Measurements from ENCODE around the gene GRM8. TPM values are rescaled to one million over a fixed set of nuclear protein-coding genes. Genes with fewer than 3 reads are reported as not detected.
A peak's percentile ranks its signal among the peaks of the same experiment; 100 is the strongest.

The GRM8 gene
- total RNA-seq: not detected in 2 replicates

DNA sequence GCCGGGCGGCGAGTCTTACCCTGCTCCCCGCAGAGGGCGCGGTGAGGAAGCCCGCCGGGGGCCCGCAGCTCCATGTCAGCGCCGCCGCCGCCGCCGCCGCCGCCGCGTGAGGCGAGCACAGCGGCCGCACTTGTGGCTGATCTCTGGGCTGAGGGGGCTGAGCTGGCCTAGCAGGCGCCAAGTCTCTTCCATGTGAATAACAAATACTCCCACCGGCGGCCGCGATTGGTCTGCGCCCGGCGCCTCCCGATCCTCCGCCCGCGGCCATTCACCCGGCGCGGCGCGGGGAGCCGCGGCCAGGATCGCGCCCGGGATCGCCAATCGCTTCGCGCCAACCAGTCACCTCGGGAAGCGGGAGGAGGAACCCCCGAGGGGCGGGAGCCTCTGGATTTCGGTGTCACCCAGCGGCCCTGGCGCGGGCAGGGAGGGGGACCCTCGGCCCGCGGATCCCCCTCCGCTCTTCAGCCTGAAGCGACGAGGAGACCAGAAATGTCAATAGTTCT lies at the start of gene GRM8:
TSS of gene GRM8 (minus strand) at position 164 of the 503 bp plus-strand sequence.
- peaks cover 7% of the 10 kb centered on the region for H3K4me1 Mint-ChIP-seq
- H3K27me3 Mint-ChIP-seq: peaks cover 75% of the 10 kb centered on the region
- no peaks in the 10 kb centered on the region for H3K9me3 Mint-ChIP-seq
- H3K27ac Mint-ChIP-seq: no peak within 1 kb of the TSS
- DNase-seq: peak; percentile 69
- no peaks in the 10 kb centered on the region for H3K36me3 Mint-ChIP-seq (ENCODE audit: low read depth)
- H3K4me3 Mint-ChIP-seq: peak within 1 kb of the TSS; percentile 87
- intact Hi-C loops (cut with micrococcal nuclease): loop anchor here (5.0 kb wide), 4 partner anchors 94 to 396 kb away; partner anchors contain the start of gene ZNF800

DNA sequence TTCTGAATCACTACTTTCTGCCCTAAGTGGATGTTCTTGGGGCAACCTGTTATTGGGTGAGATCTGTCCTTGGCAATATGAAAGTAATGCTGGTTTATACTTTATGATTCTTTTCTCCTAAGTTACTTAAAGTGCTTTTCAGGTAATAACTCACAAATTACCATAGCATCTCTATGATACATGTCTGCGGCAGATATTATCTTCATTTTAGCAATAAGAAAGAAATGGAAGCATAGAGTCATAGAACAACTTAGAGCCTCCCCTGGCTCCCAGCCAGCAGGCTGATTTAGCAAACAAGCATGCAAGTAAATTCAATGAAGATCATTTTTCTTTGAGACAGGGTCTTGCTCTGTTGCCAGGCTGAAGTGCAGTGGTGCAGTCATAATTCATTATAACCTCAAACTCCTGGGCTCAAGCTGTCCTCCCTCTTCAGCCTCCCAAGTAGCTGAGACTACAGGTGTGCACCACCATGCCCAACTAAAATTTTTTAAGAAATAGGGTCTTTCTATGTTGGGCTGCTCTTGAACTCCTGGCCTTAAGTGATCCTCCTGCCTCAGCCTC lies 38.1 kb upstream of the GRM8 start:
- Mint-ChIP-seq H3K4me3 (no peak overlapping the region), H3K9me3 (no peaks in the 10 kb centered on the region), H3K36me3 (ENCODE audit: low read depth) (no peaks in the 10 kb centered on the region), H3K4me1 (no peaks in the 10 kb centered on the region), H3K27ac (no peak overlapping the region), H3K27me3 (peaks cover 15% of the 10 kb centered on the region)
- intact Hi-C loops (cut with micrococcal nuclease): no loop called here
- no peak for DNase-seq

DNA sequence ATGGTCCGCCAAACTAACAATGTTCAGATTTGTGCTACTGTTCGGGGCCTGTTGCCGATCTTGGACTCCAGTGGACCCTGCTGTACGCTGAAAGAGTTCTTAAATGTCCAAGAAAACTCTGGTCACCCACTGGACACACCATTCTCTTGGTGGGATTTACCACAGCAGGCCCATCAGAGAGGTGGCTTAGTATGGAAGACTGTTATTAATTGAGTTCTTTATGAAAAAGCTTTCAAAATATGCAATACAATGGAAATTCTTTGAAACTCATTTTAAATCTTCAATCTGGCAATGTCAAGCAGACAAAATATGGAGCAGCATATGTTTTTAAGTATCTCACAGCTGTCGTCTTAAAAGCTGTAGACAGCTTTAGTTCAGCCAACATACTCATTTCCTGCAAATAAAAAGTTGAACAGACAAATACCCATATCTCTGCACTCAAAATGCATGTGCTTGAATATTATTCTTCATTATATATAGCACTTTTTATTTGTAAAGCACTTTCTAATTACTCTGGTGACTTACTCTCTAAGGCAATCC lies 37.4 kb upstream of the GRM8 start:
- Mint-ChIP-seq H3K27ac (no peak overlapping the region), H3K36me3 (ENCODE audit: low read depth) (no peaks in the 10 kb centered on the region), H3K4me3 (no peak overlapping the region), H3K4me1 (no peaks in the 10 kb centered on the region), H3K27me3 (peaks cover 15% of the 10 kb centered on the region), H3K9me3 (no peaks in the 10 kb centered on the region)
- no peak for DNase-seq
- intact Hi-C loops (cut with micrococcal nuclease): no loop called here

DNA sequence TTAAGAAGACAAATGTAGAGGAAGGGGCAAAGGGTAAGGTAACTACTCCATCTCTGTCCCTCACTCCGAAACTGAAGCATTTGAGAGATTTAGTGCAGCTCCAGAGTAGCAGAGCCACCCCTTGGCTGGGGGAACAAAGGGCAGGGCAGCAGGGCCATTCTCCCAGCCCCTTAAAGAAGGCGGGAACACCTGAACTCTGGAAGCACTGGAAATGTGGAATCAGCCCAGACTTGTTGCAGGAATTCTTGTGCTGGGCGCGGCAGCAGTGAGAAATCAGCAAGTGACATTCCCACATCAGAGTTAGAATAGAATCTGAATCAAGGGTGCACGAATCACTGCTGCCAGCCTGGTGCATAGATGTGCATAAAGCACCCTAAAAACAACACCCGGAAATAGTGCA lies 34.4 kb upstream of the GRM8 start:
- Mint-ChIP-seq H3K4me3 (no peak overlapping the region), H3K4me1 (no peaks in the 10 kb centered on the region)
- intact Hi-C loops (cut with micrococcal nuclease): no loop called here

DNA sequence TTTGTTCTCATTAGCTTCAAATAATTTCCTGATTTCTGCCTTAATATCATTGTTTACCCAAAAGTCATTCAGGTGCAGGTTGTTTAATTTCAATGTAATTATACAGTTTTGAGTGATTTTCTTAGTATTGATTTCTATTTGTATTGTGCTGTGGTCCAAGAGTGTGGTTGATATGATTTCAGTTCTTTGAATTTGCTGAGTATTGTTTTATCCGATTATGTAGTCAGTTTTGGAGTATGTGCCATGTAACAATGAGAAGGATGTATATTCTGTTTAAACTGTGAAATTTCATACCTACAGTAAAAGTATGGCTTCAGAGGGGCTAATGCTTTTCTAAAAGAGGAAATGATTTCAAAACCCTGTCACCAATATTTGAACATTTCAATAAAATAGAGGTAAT lies 17.4 kb upstream of the GRM8 start:
- Mint-ChIP-seq H3K4me3 (no peak overlapping the region), H3K4me1 (no peaks in the 10 kb centered on the region), H3K27me3 (peaks cover 32% of the 10 kb centered on the region), H3K9me3 (no peaks in the 10 kb centered on the region), H3K27ac (no peak overlapping the region), H3K36me3 (ENCODE audit: low read depth) (no peaks in the 10 kb centered on the region)
- intact Hi-C loops (cut with micrococcal nuclease): no loop called here
- no peak for DNase-seq

More for the DNA sequence above, 34.4 kb upstream of the GRM8 start:
- DNase-seq: no peak
- peaks cover 12% of the 10 kb centered on the region for H3K27me3 Mint-ChIP-seq
- H3K27ac Mint-ChIP-seq: no peak overlapping the region
- H3K9me3 Mint-ChIP-seq: no peaks in the 10 kb centered on the region
- no peaks in the 10 kb centered on the region for H3K36me3 Mint-ChIP-seq (ENCODE audit: low read depth)

DNA sequence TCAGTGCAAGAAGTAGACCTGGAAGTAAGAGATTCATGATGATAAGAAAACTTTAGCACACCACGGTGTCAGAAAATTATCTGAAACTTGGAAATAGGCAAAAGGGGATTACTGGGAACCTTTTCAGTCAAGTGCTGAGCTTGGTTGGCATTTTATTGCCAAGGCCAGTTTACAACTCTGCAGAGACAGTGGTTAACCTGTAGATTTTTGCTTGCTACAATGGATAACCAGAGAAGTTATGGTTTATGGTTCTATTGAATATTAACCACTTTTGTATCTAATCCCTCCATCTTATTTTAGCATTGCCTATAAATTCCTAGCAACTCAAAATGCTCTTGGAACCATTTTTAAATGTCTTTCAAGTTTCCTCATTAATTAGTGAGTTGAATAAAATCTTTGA lies 13.3 kb upstream of the GRM8 start:
- intact Hi-C loops (cut with micrococcal nuclease): no loop called here
- Mint-ChIP-seq H3K27me3 (peaks cover 43% of the 10 kb centered on the region), H3K36me3 (ENCODE audit: low read depth) (no peaks in the 10 kb centered on the region)

DNA sequence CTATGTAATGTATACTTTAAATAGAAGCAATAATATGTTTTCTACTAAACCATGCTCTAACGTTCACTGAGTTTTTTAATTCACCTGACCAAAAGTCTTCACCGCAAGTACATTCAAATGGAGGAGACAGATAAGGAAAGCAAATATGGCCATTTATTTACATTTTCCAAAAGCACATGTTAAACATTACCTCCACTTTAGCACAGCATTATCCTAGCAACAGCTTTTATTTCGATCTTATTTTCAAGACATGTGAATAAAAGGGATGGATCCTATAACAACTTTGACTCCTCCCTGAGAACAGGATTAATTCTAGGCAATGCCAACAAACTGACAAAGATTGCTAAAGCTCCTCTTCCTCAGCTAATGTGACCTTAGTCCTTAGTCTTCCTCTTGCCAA lies 11.5 kb upstream of the GRM8 start:
- intact Hi-C loops (cut with micrococcal nuclease): no loop called here
- Mint-ChIP-seq H3K9me3 (peaks cover 6% of the 10 kb centered on the region), H3K27ac (no peak overlapping the region), H3K27me3 (peaks cover 41% of the 10 kb centered on the region), H3K36me3 (ENCODE audit: low read depth) (no peaks in the 10 kb centered on the region), H3K4me3 (no peak overlapping the region), H3K4me1 (no peaks in the 10 kb centered on the region)
- DNase-seq: no peak

More for the DNA sequence above, 13.3 kb upstream of the GRM8 start:
- DNase-seq: no peak
- Mint-ChIP-seq H3K4me3 (no peak overlapping the region), H3K27ac (no peak overlapping the region), H3K4me1 (no peaks in the 10 kb centered on the region), H3K9me3 (no peaks in the 10 kb centered on the region)

DNA sequence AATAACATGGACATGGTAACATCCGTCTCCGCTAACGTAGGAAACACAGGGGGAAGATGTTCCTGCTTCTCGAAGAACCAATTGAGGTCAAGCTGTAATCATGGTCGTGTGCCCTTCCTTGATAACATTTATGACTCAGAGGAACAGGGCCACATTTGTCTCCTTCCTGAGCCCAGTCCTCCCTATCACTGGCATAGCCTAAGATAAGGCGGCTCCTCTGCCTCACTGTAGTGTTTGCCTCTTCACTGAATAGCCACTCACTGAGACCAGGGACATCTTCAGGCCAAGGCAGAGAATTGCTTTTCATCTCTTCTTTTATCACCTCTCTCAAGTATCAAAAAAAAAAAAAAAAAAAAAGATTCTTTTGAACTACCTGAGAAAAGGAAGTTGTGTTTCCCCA lies 5.4 kb upstream of the GRM8 start:
- H3K27ac Mint-ChIP-seq: no peak overlapping the region
- H3K4me3 Mint-ChIP-seq: no peak overlapping the region
- H3K36me3 Mint-ChIP-seq (ENCODE audit: low read depth): no peaks in the 10 kb centered on the region
- peaks cover 60% of the 10 kb centered on the region for H3K27me3 Mint-ChIP-seq
- H3K9me3 Mint-ChIP-seq: peaks cover 9% of the 10 kb centered on the region
- peaks cover 1% of the 10 kb centered on the region for H3K4me1 Mint-ChIP-seq
- DNase-seq: no peak
- intact Hi-C loops (cut with micrococcal nuclease): no loop called here

DNA sequence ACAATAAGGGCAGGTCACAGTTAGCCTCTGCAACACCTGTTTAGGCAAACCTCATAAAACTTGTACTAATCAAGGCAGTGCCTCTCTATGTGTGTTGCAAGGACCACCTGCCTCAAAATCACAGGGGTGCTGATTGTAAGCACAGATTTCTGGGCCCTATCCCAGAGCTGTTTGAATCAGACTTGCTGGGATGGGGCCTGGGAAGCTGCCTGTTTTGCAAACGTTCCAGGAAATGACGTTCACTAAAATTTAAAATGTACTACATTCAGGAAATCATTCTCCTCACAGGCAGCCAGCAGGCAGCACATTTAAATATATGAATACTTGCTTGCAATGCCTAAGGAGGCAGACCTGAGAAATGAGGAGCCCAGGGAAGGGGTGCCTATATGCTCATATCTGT lies 4.3 kb upstream of the GRM8 start:
- peaks cover 9% of the 10 kb centered on the region for H3K9me3 Mint-ChIP-seq
- no peak overlapping the region for H3K27ac Mint-ChIP-seq
- peaks cover 61% of the 10 kb centered on the region for H3K27me3 Mint-ChIP-seq
- H3K4me3 Mint-ChIP-seq: no peak overlapping the region
- intact Hi-C loops (cut with micrococcal nuclease): no loop called here
- no peaks in the 10 kb centered on the region for H3K36me3 Mint-ChIP-seq (ENCODE audit: low read depth)
- peak; percentile 33 for DNase-seq
- H3K4me1 Mint-ChIP-seq: peaks cover 6% of the 10 kb centered on the region

DNA sequence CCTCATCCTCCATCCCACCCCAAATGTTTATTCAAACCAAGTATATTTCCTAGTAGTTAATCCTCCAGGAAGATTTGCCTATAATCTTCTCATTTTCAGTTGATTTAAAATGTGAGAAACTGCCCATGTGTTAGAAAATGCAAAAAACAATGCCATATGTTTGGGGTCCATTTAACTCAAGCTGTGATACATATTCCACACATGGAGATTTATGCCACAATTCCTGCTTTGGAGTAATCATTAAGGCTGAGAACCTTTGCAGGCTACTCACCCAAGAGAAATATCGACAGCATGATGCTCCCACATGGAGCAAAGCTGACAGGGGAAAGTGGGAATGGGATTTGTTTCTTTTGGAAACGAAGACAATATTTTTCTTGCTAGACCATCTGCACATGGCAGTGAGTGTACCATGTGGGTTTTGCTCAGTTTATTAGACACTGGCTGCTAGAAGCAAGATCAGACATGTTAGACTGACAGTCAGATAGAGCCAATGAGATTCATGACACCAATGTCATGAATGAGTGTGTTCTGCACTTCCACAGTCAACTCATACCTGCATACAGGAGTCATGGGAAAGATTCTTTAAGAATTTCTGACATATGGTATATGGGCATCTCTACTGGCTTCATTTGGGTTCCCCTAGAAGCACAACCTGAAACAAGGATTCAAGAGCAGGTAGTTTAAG lies 3.4 kb upstream of the GRM8 start:
- no peak overlapping the region for H3K27ac Mint-ChIP-seq
- intact Hi-C loops (cut with micrococcal nuclease): no loop called here
- peaks cover 7% of the 10 kb centered on the region for H3K4me1 Mint-ChIP-seq
- H3K27me3 Mint-ChIP-seq: peaks cover 64% of the 10 kb centered on the region
- DNase-seq: no peak
- no peak overlapping the region for H3K4me3 Mint-ChIP-seq
- H3K9me3 Mint-ChIP-seq: peaks cover 9% of the 10 kb centered on the region
- H3K36me3 Mint-ChIP-seq (ENCODE audit: low read depth): no peaks in the 10 kb centered on the region

DNA sequence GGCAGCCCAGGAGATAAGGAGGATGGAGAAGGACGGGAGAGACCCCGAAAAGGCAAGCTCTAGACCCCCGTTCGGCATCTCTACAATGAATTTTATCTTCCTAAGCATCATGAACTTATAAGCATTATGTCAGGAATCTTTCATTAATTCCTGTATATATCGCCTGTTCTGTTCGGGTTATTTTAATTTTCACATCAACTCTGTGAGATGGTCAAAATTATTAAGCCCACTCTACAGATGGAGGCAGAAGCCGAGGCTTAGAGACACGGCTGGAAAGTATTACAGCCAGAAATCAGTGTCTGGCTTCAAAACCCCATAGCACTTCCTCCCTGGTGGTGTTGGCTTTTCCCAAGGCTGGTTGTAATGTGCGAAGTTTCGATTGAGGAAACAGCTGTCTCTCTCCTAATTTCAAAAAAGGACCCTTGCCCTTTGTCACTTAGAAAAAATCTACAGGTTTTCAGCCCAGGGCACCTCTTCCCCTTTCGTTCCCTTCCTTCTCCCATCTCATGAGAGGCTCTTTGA lies 1.5 kb upstream of the GRM8 start:
- H3K9me3 Mint-ChIP-seq: peaks cover 4% of the 10 kb centered on the region
- H3K4me1 Mint-ChIP-seq: peaks cover 7% of the 10 kb centered on the region
- no peak for DNase-seq
- intact Hi-C loops (cut with micrococcal nuclease): loop anchor here (2.0 to 5.0 kb wide), 5 partner anchors 93 to 451 kb away; partner anchors contain the start of gene ZNF800
- H3K4me3 Mint-ChIP-seq: peak overlapping the region; percentile 87
- H3K27ac Mint-ChIP-seq: no peak overlapping the region
- H3K27me3 Mint-ChIP-seq: peaks cover 74% of the 10 kb centered on the region
- no peaks in the 10 kb centered on the region for H3K36me3 Mint-ChIP-seq (ENCODE audit: low read depth)

DNA sequence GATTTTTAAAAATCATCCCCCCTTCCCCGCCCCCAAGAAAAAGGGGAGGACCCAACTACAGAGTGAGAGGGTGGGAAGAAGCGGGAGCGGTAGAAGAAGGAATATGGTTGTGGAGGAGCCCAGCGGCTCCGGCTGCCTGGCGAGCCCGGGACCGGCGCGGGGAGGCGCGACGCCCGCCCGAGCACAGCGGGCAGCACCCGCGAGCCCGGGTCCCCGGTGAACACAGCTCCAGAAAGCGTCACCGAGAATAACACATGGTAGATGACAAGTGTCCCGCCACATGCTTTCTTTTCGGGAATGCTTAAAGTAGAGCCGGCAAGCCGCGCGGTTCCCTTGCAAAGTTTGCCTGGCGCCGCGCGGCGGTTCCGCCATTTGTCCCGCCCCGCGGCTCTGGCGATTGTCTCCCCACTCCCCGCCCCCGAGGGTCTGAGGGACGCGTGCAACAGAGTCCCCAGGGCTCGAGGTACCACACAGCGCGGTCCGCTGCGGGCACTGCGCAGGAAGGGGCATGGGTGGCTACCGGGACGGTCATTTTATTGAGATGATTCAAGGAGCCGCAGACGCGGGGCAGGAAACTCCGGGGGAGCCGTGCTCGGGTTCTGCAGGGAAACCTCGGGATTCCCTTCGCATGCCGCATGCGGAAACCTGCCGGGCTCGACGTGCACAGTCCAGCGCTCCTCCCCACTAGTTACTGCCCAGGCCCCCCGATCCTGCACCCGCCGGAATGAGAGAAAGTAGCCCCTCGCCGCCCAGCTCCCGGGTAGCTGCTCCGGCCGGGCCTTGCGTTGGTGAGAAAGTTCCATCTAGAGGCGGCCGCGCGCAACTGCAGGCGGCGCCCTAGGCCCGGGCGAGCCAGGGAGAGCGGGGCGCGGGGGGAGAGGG lies 781 bp upstream of the GRM8 start:
- Mint-ChIP-seq H3K4me3 (peak overlapping the region; percentile 87), H3K36me3 (ENCODE audit: low read depth) (no peaks in the 10 kb centered on the region), H3K9me3 (no peaks in the 10 kb centered on the region), H3K4me1 (peaks cover 7% of the 10 kb centered on the region), H3K27ac (no peak overlapping the region), H3K27me3 (peaks cover 75% of the 10 kb centered on the region)
- intact Hi-C loops (cut with micrococcal nuclease): loop anchor here (2.0 to 5.0 kb wide), 5 partner anchors 94 to 451 kb away; partner anchors contain the start of gene ZNF800
- DNase-seq: peak; percentile 88

DNA sequence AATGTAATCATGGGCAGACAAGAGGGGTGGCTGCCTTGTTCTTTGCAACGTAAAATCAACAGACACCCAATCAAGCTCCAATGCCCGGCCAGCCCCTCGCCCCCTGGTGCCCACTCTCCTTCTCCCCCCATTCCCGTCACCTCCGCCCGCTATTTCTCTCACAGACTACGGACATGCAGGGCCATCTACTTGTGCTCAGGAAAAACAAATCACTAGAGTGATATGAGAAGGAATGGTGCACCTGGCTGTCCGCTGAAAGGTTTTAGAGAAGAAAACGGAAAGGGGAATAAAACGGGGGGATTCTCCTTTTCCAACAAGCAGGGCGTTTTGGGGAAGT lies 396 bp downstream of the GRM8 start:
- Mint-ChIP-seq H3K27ac (no peak overlapping the region), H3K27me3 (peaks cover 76% of the 10 kb centered on the region), H3K36me3 (ENCODE audit: low read depth) (no peaks in the 10 kb centered on the region), H3K4me3 (peak overlapping the region; percentile 76), H3K4me1 (peaks cover 7% of the 10 kb centered on the region), H3K9me3 (no peaks in the 10 kb centered on the region)
- no peak for DNase-seq
- intact Hi-C loops (cut with micrococcal nuclease): loop anchor here (5.0 kb wide), 4 partner anchors 95 to 395 kb away; partner anchors contain the start of gene ZNF800
